ENCODE measurements around the gene DPEP3.

- TF ChIP-seq CTCF (IDR thresholded peaks at IDR 0.05; ENCODE audit: insufficient read depth, low read length, poor library complexity, severe bottlenecking) (no peak), EZH2phosphoT487 (conservative IDR thresholded peaks at IDR 0.05; ENCODE audit: low read length) (no peak)
Observed at GRCh38 chr16:67953641-67954375, 26.5 kb downstream of the DPEP3 start.
